Pancreas (tissue), 10 donors: ENCODE measurements around the gene FBXL12. TPM values are rescaled to one million over a fixed set of nuclear protein-coding genes. Genes with fewer than 3 reads are reported as not detected.
"Not testable (repeated sequence)": the region's sequence is repeated elsewhere in the genome, so short reads cannot be mapped to it uniquely, and the experiment has no call there.

ENCODE experiments used
- ATAC-seq, 4 donors: fragments of 200-7000 bp; cut with Tn5 transposase; one replicate each; pipeline versions ENCODE4 v1.8.0 to v1.9.1; 2020; ENCODE audit warnings: mild to moderate bottlenecking in 4 of 4, moderate library complexity in 4 of 4
- DNase-seq, 6 donors: peaks; one replicate each; pipeline ENCODE4 v3.0.0-alpha.2; 2020
- FAIRE-seq: peaks from 2 replicates; lab custom pipeline; 2012; peaks lifted over from hg19 to GRCh38; lab: Jason Lieb, UNC
- H3K27ac ChIP-seq, 4 donors: fragments of 200-600 bp; sonication (generic); 1 replicate in 3 of 4; 2 replicates in 1 of 4; pipeline versions ENCODE4 v1.5.0 to v1.8.0; 2020
- H3K27me3 ChIP-seq, 4 donors: fragments of 200-600 bp; one replicate each; pipeline ENCODE4 v1.8.0; 2021
- H3K36me3 ChIP-seq, 3 donors: fragments of 200-600 bp; sonication (generic) in 1 of 3; one replicate each; pipeline versions ENCODE4 v1.5.0 to v1.8.0; 2020 to 2021
- H3K4me1 ChIP-seq, 3 donors: fragments of 200-600 bp; one replicate each; pipeline ENCODE4 v1.8.0; 2021
- H3K4me3 ChIP-seq, 4 donors: fragments of 200-600 bp; sonication (generic) in 2 of 4; one replicate each; pipeline versions ENCODE4 v1.5.0 to v1.8.0; 2020 to 2021
- H3K9me3 ChIP-seq, 4 donors: fragments of 200-600 bp; one replicate each; pipeline ENCODE4 v1.8.0; 2021
- CTCF ChIP-seq, 4 donors: fragments of 200-600 bp; sonication (generic) in 3 of 4; IDR thresholded peaks; one replicate each; pipeline versions ENCODE4 v1.5.0 to v1.8.0; 2021; ENCODE audit warnings: antibody characterized with exemption in 4 of 4
- WGBS, 2 donors: extraction: QIAGEN DNeasy Blood & Tissue Kit; methylation state at CpG; one replicate each; pipeline ENCODE4 v1.1.7; 2013; 5-methylcytosine and 5-hydroxymethylcytosine counted together
- intact Hi-C, 3 donors: fragments of 100-400 bp; cut with DNase I; formaldehyde crosslinking; loops; one replicate each; pipeline versions ENCODE4 v1.11.1 to v1.14.2; 2022
- polyA plus RNA-seq, 2 donors: library from polyadenylated mRNA; stranded (reverse); fragments of 200-250 nt; gene quantifications; one replicate each; pipeline ENCODE4 v1.2.3, GENCODE V29; 2013
- total RNA-seq, 6 donors: library from RNA; stranded (reverse); fragmentation: NEBNext Ultra II Directional in 4 of 6; extraction: Animal tissue kit (Norgen Biotek cat#: 25700) in 4 of 6; gene quantifications; one replicate each; pipeline versions ENCODE4 v1.2.1 to v1.2.4, GENCODE V29; 2021 to 2023
- donor health status: healthy with polysubstance abuse.
- donor health status: DM: no; HTN: no; CAD: no; lungs with moderate emphysema.
- donor health status: DM: no; HTN: no; CAD: no.
- donor health status: control.
- donor health status: control.
- donor health status: Bipolar disorder and iron deficiency.
- donor health status: DM: yes; HTN: yes; CAD: no.
- donor health status: DM: no; HTN: no; CAD: no.
- donor health status: DM: no; HTN: no; CAD: no.
- donor health status: DM: yes; HTN: yes; CAD: no.

FBXL12 gene
- total and polyA plus RNA-seq, 8 donors: 6.5 to 20.5 (median 7.5) TPM

DNA sequence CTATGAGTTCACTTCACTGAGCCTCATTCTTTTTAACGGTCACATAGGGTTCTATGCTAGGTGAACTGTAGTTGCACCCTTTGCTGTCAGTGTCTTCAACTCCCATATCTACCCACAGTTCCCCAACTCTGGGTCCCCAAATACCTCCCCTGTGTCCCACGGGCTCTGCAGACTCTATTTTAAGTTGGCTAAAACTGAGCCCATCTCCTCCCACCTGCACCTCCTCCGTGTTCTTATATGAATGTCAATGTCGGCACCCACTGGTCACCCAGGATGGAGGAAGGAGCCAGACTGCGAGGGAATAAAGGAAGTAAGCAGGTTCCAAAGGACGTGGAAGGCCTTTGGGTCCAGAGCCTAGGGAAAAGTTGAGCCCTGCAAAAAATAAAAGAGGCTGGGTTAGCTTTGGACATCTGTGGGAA is 15.4 kb upstream of the FBXL12 start:
- 66 to 67% methylated on average over 6 of the region's 6 CpGs for WGBS, 2 donors
- Histone ChIP-seq H3K27ac (peak overlapping the region in 1 of 4 donors; percentile 42), H3K9me3 (no peaks in the 10 kb centered on the region), H3K36me3 (peaks cover 0 to 9% (median 0%) of the 10 kb centered on the region in 3 donors), H3K4me1 (peaks cover 0 to 7% (median 0%) of the 10 kb centered on the region in 3 donors), H3K27me3 (no peaks in the 10 kb centered on the region), H3K4me3 (peak overlapping the region in 2 of 4 donors; percentile 93 to 94)
- ATAC-seq: no peak
- no peak for TF ChIP-seq CTCF (IDR thresholded peaks at IDR 0.05)
- no peak for DNase-seq
- FAIRE-seq: no peak
- intact Hi-C loops: no loop called here

GRCh38 chr19:9828551-9829063 is 9.7 kb upstream of the FBXL12 start:
- Histone ChIP-seq H3K27ac (no peak overlapping the region), H3K9me3 (no peaks in the 10 kb centered on the region), H3K4me3 (peak overlapping the region; percentile 87 to 96 (median 92)), H3K27me3 (no peaks in the 10 kb centered on the region), H3K36me3 (no peaks in the 10 kb centered on the region), H3K4me1 (peaks cover 0 to 16% (median 12%) of the 10 kb centered on the region in 3 donors)
- DNase-seq (no peak), ATAC-seq (no peak), FAIRE-seq (no peak)
- TF ChIP-seq CTCF (IDR thresholded peaks at IDR 0.05): no peak
- WGBS, 2 donors: 23 to 25% methylated on average over 13 of the region's 13 CpGs
- intact Hi-C loops: no loop called here

- Histone ChIP-seq H3K9me3 (no peaks in the 10 kb centered on the region), H3K4me1 (peaks cover 0 to 16% (median 12%) of the 10 kb centered on the region in 3 donors), H3K27me3 (no peaks in the 10 kb centered on the region), H3K36me3 (no peaks in the 10 kb centered on the region), H3K27ac (peak within 1 kb of the TSS; percentile 60 to 81 (median 70)), H3K4me3 (peak within 1 kb of the TSS; percentile 87 to 96 (median 92))
- TF ChIP-seq CTCF (IDR thresholded peaks at IDR 0.05): no peak
- FAIRE-seq: no peak
- intact Hi-C loops: no loop called here
- WGBS, 2 donors: 0% methylated on average over 60 to 62 of the region's 62 CpGs
- peak; percentile 98 to 99 (median 99) for ATAC-seq
- DNase-seq: peak; percentile 86 to 93 (median 88)
Observed at GRCh38 chr19:9827289-9828238, 8.7 kb upstream of the FBXL12 start, which contains the start of gene UBL5. Gene UBL5 (plus strand): TSS chr19:9827918. CDS start chr19:9828338, 420 bp downstream.

GRCh38 chr19:9823816-9824215 is 4.9 kb upstream of the FBXL12 start:
- no peaks in the 10 kb centered on the region for H3K36me3 ChIP-seq
- no peak overlapping the region for H3K27ac ChIP-seq
- H3K4me3 ChIP-seq: no peak overlapping the region
- no peaks in the 10 kb centered on the region for H3K9me3 ChIP-seq
- FAIRE-seq (no peak), DNase-seq (no peak), ATAC-seq (no peak)
- TF ChIP-seq CTCF (IDR thresholded peaks at IDR 0.05): no peak
- 88 to 89% methylated on average over 5 of the region's 5 CpGs for WGBS, 2 donors
- intact Hi-C loops: no loop called here
- peaks cover 0 to 13% (median 12%) of the 10 kb centered on the region in 3 donors for H3K4me1 ChIP-seq
- no peaks in the 10 kb centered on the region for H3K27me3 ChIP-seq

DNA sequence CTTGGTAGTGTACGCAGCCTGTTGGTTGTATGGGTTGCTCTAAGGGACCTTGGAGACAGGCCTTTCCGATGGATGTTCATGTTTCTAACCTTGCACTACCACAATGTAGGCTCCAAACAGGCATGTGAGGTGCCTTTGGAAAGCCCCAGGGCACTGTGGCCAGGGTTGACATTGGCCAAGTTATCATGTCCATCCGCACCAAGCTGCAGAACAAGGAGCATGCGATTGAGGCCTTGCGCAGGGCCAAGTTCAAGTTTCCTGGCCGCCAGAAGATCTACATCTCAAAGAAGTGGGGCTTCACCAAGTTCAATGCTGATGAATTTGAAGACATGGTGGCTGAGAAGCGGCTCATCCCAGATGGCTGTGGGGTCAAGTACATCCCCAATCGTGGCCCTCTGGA is 1.2 kb upstream of the FBXL12 start:
- H3K4me3 ChIP-seq, FAIRE-seq, H3K36me3 ChIP-seq, H3K9me3 ChIP-seq, ATAC-seq, intact Hi-C loops, H3K27me3 ChIP-seq: not testable (repeated sequence)
- DNase-seq: peak in 2 of 6 donors; percentile 34 to 41
- WGBS, 2 donors: 84 to 91% methylated on average over 8 of the region's 8 CpGs
- Histone ChIP-seq H3K27ac (peak overlapping the region in 3 of 4 donors; percentile 43 to 68 (median 62)), H3K4me1 (peaks cover 7 to 14% (median 8%) of the 10 kb centered on the region in 3 donors)
